ENCODE measurements around the gene CYP2W1.
"Not testable (repeated sequence)": the region's sequence is repeated elsewhere in the genome, so short reads cannot be mapped to it uniquely, and the experiment has no call there.

Gene CYP2W1, protein sequence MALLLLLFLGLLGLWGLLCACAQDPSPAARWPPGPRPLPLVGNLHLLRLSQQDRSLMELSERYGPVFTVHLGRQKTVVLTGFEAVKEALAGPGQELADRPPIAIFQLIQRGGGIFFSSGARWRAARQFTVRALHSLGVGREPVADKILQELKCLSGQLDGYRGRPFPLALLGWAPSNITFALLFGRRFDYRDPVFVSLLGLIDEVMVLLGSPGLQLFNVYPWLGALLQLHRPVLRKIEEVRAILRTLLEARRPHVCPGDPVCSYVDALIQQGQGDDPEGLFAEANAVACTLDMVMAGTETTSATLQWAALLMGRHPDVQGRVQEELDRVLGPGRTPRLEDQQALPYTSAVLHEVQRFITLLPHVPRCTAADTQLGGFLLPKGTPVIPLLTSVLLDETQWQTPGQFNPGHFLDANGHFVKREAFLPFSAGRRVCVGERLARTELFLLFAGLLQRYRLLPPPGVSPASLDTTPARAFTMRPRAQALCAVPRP

DNA sequence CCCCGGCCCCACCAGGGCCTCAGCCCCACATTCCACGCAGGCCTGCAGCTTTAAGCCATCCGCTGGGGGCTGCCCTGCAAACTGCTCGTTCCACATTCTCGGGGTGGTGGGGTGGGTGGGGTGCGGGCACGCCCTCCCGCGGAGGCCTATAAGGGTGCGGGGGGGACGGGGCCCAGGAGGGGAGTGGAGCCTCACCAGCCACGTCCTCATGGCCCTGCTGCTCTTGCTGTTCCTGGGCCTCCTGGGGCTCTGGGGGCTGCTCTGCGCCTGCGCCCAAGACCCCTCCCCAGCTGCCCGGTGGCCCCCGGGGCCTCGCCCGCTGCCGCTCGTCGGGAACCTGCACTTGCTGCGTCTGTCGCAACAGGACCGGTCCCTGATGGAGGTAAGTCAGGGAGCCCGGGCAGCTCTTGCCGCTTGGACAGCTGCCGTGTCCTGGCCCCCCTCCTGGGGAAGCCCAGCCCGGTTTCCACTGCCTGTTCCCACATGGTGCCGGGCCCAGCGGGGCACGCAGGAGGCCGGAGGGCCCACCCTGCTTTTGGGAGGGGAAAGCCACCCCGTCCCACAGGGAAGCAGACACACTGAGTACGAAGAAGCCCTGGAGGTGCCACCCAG, at the start of gene CYP2W1:
CYP2W1 (plus strand) TSS at position 178 of the 612 bp plus-strand sequence; CDS start at position 209, 31 bp downstream.
- no peak for DNase-seq

DNA sequence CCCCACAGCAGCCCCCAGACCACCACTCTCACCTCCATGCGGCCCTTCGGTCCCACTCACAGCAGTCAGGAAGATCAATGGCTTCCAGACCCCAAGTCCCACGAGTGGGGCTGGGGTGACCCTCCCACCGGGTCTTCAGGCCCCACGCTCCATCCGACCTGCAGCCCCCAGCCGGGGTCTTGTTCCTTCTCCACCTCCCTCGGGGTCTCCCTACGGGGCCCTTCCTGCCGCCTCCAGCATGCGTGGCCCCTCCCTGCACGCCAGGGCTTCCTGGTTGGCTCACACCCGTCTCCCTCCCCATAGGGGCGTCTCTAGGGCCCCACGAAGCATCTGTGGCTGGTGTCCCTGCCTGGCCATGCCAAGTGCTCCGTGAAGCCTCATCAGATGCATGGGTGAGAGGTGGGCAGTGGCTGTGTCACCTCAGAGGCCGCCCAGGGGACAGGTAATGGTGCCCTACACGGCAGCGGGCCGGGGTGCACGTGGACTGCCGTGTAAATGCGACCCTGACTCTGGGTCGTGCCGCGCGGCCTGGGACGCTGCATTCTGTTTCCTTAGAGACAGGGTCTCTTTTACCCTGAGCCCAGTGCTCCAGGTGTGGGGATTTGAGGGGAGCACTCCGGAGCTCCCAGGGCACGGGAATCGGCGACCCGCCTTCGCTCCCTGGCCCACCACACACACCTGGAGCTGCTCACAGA, 48.4 kb upstream of the CYP2W1 start:
- no peak for DNase-seq

DNA sequence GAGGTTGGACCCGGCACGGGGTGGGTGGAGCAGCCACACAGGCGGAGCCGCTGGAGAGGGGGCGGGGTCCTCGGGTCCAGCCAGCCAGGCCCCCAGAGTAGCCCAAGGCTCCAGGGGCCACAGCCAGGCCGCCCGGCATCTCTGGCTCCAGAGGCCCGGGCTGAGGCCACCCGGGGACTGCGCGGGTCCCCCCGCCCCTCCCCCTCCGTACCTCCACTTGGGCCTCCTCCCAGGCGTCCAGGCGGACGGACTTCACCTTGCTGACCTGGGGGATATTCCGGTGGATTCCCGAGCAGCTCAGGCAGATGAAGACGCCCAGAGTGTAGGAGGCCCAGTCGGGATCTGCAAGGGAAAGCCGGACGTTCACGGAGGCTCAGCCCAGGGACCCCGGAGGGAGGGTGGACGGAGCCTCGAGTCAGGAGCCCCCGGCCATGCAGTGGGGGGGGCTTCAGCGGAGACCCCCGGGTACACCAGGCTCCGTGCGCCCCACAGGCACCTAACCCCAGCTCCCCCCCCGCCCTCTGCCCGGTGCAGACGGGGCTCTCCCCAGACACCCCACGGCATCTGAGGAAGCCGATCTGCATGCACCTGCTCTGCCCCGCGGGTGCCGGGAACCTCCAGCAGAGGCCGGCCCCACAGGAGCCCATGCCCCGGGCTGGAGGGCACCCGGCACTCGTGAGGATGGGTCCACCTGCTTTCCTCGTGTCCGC, 47.7 kb upstream of the CYP2W1 start:
- no peak for DNase-seq

DNA sequence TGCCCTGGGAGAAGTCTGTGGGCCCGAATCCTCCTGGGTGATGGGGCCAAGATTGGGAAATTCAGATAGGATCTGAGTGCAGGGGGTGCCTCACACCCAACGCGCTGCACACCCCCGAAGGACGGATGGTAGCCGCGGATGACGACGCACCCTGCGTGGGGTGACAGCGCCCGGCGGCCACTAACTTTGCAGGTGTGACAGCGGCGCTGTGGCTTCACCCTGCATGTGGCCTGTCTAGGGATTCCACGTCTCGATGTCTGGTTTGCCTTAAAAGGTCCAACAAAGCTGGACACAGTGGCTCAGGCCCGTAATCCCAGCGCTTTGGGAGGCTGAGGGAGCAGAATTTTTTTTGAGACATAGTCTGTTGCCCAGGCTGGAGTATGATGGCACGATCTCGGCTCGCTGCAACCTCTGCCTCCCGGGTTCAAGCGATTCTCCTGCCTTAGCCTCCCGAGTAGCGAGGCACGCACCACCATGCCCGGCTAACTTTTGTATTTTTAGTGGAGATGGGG, 47.1 kb upstream of the CYP2W1 start:
- no peak for DNase-seq

DNA sequence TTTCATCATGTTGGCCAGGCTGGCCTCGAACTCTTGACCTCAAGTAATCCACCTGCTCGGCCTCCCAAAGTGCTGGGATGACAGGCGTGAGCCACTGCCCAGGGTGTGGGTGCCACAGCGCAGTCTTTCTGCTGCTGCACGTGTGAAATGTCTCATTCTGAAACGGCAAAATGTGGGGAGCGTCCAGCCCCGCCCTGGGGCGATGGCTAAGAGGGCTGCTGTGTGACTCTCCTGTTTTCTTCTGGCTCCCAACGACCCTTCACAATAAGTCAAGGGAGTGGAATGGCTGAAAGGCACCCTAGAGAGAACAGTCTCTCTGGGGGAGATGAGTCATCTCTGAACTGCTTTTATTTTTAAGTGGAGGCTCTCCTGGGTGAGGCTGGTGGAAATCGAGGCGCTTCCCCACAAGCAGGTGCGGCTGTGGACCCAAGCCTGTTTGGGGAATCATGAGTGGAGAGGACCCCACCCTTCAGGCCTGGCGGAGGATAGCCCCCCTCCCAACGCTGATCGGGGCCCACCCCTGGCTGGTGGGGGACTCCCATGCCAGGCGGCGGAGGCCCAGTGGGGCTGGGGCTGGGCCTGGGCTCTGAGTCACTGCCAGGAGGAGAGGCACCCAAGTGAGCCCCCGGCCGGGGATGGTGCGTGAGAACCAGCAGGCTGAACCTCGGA, 46.5 kb upstream of the CYP2W1 start:
- DNase-seq = no peak

DNA sequence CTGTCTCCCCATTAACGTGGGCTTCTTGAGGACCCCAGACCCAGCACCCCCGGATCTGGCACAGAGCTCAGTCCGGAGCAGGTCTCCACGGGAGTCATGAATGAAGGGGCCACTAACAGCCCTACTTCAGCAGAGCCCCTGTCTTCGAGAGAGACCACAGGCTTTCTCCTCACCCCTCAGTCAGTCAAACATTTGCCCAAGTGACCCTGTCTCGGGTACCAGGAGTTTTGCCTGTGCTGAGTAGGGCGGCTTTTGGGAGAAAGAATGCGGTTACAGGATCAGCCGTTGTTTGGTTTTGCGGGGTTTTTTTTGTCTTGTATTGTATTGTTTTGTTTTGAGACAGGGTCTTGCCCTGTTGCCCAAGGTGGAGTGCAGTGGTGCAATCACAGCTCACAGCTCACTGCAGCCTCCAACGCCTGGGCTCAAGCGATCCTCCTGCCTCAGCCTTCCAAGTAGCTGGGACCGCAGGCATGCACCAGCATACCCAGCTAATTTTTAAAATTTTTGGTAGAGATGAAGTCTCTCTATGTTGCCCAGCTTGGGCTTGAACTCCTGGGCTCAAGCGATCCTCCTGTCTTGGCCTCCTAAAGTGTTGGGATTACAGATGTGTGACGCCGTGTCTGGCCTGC, 45.0 kb upstream of the CYP2W1 start:
- DNase-seq = no peak

DNA sequence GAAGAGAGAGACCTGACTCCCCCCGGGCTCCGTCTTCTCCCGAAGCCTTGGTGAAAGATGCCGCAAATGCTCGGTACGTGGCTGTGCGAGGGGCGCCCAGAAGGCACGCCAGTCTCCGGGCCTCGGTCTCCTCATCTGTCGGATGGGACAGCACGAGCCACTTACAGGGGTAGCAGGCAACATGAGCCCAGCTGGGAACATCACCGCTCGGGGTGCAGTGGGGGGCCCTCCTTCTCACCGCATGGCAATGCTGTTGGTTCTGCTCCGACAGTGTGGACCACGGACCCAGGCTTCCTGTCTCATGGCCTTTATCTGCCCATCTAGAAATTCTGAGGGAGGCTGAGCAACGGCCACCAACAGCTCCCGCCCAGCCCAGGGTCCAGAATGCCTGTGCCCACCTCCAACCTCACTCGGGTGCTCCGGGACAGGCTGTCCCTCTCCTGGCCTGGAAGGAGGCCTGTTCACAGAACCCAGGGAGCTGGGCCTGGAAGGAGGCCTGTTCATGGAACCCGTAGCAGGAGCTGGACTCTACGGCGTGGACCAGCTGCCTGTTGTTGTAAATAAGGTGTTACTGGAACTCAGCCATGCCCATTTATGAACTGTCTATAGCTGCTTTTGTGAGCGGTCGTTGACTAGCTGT, 44.3 kb upstream of the CYP2W1 start:
- no peak for DNase-seq

DNA sequence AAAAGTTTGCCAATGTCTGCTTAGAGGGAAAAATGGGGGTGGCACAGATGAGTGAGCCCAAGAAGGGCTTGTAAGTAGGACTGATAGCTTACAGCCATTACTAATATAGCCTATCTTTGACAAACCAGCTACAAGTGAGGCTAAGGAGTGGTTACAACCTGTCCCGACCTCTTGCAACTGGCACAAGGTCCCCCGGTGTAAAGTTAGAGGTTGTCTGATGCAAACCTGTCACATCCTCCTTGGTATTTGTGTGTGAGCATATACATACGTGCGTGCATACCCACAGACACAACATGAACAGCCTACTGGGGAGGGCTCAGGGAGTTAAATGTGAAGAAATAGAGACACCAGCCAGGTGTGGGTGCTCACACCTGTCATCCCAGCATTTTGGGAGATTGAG, 43.1 kb upstream of the CYP2W1 start:
- no peak for DNase-seq

DNA sequence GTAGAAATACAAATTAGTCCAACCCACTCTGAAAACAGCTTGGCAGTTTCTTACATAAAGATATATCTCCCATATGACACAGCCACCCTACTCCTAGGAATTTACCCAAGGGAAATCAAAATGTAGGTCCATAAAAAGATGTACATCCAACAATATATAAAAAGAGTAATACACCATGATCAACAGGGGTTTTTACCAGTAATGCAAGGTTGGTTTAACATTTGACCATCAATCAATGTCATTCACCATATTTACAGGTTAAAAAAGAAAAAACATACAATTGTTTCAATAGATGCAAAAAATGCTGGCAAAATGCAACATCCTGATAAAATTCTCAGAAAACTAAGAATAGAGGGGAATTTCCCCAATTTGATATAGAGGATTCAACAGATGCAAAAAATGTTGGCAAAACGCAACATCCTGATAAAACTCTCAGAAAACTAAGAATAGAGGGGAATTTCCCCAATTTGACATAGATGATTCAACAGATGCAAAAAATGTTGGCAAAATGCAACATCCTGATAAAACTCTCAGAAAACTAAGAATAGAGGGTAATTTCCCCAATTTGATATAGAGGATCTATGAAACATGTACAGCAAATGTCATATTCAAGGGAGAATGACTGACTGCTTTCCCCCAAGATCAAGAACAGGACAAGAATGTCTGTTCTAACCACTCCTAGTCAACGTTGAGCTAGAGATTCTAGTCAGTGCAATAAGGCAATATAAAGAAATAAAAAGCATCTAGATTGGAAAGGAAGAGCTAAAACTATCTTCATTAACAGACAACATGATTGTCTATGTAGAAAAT, 42.2 kb upstream of the CYP2W1 start:
- no peak for DNase-seq

DNA sequence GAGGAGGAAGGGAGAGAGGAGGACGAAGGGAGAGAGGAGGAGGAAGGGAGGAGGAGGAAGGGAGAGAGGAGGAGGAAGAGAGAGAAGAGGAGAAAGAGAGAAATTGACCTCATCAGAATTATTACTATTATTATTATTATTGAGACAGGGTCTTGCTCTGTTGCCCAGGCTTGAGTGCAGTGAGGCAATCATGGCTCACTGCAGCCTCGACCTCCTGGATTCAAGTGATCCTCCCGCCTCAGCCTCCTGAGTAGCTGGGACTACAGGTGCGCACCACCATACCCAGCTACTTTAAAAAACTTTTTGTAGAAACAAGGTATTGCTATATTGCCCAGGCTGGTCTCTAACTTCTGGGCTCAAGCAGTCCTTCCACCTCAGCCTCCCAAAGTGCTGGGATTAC, 39.2 kb upstream of the CYP2W1 start:
- not testable (repeated sequence) for DNase-seq

DNA sequence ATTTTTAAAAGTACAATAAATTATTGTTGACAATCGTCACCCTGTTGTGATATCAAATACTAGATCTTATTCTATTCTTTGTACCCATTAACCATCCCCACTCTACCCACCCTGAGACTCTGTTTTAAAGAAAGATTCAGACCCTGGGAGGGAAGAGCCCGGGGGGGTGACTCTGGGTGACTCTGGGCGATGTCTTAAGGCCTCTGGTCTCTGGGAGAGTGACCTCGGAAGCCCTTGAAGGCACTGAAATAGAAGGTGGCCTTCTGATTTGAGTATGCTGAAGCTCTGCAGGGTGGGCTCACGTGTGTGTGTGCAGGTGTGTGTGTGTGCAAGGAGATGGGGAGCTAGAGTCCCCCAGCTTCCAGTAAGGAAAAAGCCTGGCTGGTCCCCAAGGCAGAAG, 38.2 kb upstream of the CYP2W1 start:
- no peak for DNase-seq

DNA sequence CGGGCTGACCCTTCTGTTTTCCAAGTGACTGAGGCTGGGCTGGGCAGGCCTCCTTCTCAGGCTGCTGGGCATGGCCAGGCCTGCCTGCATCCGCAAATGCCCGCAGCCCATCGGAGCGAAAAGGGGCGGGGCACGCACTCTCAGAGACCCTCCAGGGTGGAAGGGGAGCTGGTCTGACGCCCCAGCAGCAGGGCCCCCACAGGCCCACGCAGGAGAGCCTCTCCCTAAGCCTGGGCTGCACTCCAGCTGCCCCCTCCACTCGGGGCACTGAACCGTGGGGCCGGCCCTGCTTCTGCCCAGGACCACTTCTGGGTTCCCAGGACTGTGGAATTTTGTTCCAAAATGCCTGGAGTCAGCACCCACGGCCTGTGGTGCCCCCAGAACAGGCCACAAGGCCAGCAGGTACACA, 37.8 kb upstream of the CYP2W1 start:
- DNase-seq = no peak

DNA sequence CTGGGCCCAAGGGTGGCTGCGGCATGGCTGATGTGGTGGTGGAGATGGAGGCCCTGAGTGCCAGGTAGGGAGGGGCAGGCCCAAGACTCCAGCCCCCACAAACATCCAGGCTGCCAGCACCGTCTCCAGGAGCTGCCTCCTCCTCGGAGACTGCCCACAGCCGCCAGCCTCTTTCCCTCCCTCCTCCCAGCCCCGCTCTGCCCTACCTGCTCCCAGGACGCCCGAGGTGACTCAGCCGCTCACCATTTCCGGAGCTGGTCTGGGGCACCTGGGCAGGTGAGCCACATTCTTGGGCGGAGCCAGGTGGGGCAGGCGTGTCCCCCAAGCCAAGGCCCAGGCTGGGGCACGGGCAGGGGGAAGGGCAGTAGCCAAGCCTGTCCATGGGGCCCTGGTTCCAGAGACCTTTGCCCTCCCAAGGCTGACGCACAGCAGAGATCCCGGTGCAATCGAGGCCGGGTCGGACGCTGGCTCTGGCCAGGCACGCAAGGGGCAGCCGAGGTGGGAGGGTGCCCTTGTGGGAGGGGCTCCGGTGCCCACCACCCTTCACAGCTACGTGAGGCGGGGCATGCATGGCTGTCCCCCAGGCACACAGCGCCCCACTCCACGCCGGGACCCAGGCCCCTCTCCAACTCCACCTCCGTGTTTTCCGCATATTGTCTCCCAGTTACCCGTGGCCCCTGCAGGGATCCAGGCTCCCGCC, 37.3 kb upstream of the CYP2W1 start:
- no peak for DNase-seq

DNA sequence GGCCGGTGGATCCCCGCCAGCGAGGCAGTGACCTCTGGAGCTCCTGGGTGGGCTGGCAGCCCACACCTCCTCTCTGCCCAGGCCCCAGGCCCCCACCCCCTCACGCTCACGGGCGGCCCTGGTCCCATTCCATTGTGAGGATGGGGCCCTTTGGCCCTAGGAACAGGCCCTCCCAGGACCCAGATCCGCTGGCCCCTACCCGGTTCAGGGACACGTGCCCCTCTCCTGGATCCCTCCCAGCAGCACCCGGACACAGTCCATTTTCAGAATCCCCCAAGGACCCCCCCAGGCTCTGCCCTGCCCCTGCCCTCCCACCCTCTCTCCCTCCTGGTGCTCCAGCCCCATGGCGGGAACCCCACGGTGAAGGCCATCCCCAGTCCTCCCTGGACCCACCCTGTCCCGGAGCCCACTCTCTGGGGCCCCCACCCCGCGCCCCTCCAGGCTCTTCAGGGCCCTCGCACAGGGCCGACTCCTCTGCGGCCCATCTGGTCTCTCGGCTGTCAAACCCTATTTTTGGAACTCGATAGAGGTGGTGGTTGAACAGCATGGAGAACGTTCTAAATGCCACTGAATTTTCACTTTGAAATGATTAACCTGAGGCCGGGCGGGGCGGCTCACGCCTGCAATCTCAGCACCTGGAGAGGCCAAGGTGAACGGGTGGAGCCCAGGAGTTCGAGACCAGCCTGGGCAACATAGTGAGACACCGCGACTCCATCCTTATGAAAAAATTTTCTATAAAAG, 36.6 kb upstream of the CYP2W1 start:
- DNase-seq = no peak

DNA sequence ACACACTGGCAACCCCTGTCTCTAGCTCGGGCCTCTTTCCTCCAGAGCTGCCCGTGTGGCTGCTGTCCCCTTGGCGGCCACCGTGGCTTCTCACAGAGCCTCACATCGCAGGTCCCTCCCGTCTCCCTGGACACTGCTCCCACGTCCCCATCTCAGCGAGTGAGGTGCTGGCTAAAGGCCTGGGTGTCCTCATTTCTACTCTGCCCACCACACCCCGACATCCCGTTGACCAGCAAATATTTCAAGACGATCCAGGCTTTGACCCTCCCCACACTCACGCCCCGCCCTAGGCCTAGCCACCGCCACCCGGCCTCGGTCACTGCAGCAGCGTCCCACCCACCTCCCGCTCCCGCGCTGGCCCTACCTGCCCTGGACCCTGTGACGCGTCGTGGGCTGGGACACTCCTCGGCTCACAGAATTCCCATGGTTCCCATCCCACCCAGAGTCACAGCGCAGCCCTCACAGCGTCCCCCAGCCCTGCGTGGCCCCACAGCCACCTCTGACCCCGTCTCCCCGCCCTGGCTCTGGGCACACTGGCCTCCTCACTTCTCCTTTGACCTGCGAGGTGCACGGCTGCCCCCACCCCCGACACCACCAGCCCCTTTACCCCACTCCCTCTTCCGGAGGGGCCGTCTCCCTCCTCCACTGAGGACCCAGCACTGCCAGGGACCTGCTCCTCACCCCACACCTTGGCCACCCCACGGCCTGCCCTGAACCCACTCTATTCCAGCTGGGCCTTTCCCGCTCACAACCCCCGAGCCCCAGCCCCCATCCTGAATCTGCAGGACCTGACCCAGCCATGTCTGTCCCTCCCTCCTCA, 35.4 kb upstream of the CYP2W1 start:
- DNase-seq = no peak

DNA sequence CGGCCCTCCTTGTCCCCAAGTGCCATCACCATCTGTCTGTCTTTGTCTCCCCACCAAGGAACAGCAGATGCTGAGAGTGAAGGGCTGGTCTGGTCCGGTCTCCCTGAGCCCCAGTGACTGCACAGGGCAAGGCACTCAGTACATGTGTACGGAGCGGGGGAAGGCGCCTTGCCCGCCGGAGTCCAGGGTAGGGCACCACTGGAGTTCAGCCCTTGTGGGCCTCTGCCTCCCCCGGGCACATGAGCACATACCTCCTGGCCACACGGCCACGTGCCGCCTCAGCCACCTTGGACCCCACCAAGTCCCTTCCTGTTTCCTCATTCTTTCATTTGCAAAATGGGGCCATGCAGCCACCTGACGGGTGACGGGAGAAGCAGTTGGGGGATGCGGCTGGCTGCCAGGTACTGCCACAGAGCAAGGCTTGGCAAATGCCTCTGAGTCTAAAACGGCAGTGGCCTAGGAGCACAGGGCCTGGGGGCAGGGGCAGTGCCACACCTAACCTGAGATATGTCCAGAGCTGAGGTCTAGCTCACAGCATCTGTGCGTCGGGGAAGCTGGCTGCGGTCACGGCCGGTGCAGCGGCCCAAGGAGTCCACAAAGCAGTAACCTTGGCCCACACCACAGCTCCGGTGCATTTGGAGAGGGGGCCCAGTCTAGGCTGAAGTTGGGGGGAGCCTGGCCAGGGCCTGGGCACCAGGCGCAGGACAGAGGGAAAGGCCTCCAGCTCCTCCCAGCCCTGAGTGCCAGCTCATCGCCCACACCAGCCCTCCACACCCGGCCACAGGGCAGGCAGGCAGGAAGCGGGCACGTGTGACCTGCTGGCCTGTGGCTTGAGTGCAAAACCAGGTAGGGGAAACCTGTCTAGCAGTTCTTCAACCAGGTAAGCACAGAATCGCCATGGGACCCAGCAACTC, 33.7 kb upstream of the CYP2W1 start:
- no peak for DNase-seq

All from NCI-H2227 treated with DMSO at 0.1 percent for 48 hours (cell line).